ENCODE results near the gene CHD5. TPM values are rescaled to one million over a fixed set of nuclear protein-coding genes. Genes with fewer than 3 reads are reported as not detected.
"Not testable (repeated sequence)": the region's sequence is repeated elsewhere in the genome, so short reads cannot be mapped to it uniquely, and the experiment has no call there.

Gene CHD5
- total RNA-seq, 1 experiment from 2014 or later, result not detected

- DNase-seq (ENCODE audit: low read depth), result no peak
Measured at GRCh38 chr1:6086358-6086757, 93.8 kb downstream of the CHD5 start.

- DNase-seq (ENCODE audit: low read depth), result no peak
Measured at GRCh38 chr1:6085666-6086065, 94.5 kb downstream of the CHD5 start.

GRCh38 chr1:6084781-6085495, 95.2 kb downstream of the CHD5 start:
- DNase-seq (ENCODE audit: low read depth), result no peak

- peak; percentile 19 for DNase-seq (ENCODE audit: low read depth)
Measured at GRCh38 chr1:6083801-6084446, 96.2 kb downstream of the CHD5 start.

GRCh38 chr1:6083385-6083784, 96.7 kb downstream of the CHD5 start:
- DNase-seq (ENCODE audit: low read depth), result no peak

GRCh38 chr1:6082430-6082971, 97.6 kb downstream of the CHD5 start:
- no peak for DNase-seq (ENCODE audit: low read depth)

GRCh38 chr1:6081901-6082300, 98.2 kb downstream of the CHD5 start:
- DNase-seq (ENCODE audit: low read depth), result no peak

- DNase-seq (ENCODE audit: low read depth), result no peak
Measured at GRCh38 chr1:6080469-6080868, 99.7 kb downstream of the CHD5 start.

GRCh38 chr1:6077919-6078318, 102.2 kb downstream of the CHD5 start:
- no peak for DNase-seq (ENCODE audit: low read depth)

- DNase-seq (ENCODE audit: low read depth), result no peak
Measured at GRCh38 chr1:6077506-6077905, 102.6 kb downstream of the CHD5 start.

GRCh38 chr1:6077061-6077460, 103.1 kb downstream of the CHD5 start:
- DNase-seq (ENCODE audit: low read depth), result not testable (repeated sequence)

- no peak for DNase-seq (ENCODE audit: low read depth)
Measured at GRCh38 chr1:6075748-6076147, 104.4 kb downstream of the CHD5 start.

GRCh38 chr1:6074192-6074901, 105.8 kb downstream of the CHD5 start:
- DNase-seq (ENCODE audit: low read depth), result no peak

- DNase-seq (ENCODE audit: low read depth), result no peak
Measured at GRCh38 chr1:6073480-6074053, 106.6 kb downstream of the CHD5 start.

GRCh38 chr1:6072774-6073479, 107.2 kb downstream of the CHD5 start:
- DNase-seq (ENCODE audit: low read depth), result no peak

- DNase-seq (ENCODE audit: low read depth), result no peak
Measured at GRCh38 chr1:6071219-6071618, 108.9 kb downstream of the CHD5 start.

- DNase-seq (ENCODE audit: low read depth), result no peak
Measured at GRCh38 chr1:6070450-6070974, 109.6 kb downstream of the CHD5 start.

GRCh38 chr1:6069573-6069972, 110.5 kb downstream of the CHD5 start:
- DNase-seq (ENCODE audit: low read depth), result no peak

GRCh38 chr1:6068932-6069331, 111.2 kb downstream of the CHD5 start:
- no peak for DNase-seq (ENCODE audit: low read depth)

- no peak for DNase-seq (ENCODE audit: low read depth)
Measured at GRCh38 chr1:6068073-6068472, 112.0 kb downstream of the CHD5 start.

GRCh38 chr1:6066680-6067079, 113.4 kb downstream of the CHD5 start:
- DNase-seq (ENCODE audit: low read depth), result no peak

Data from RPMI7951 (cell line).